SH-SY5Y (cell line): ENCODE measurements around the gene IFNAR1.

Experiments
- GATA2 ChIP-seq: IDR thresholded peaks from 2 replicates; pipeline ENCODE4 v1.6.1; 2011; ENCODE audit warnings: mild to moderate bottlenecking, low read depth, low read length
- GATA3 ChIP-seq: IDR thresholded peaks from 2 replicates; pipeline ENCODE4 v1.6.1; 2011; ENCODE audit warnings: low read depth, mild to moderate bottlenecking, low read length, moderate library complexity

DNA sequence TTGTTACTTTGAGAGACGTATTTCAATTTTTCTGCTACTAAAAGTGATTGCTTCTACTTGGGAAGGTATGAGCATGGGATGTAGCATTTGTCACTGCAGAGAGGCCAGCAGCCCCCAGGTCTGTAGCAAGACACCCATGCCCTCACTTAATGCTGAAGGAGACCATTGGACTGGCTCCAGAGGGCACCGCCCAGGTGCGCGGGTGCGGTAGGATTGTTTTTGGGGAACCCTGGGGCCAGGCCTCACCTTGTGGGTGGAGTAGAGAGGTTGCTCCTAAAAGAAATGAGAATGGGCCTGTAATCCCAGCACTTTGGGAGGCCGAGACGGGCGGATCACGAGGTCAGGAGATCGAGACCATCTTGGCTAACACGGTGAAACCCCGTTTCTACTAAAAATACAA is 47.8 kb downstream of the IFNAR1 start:
- TF ChIP-seq GATA2 = no peak
- no peak for TF ChIP-seq GATA3
